Measurements from ENCODE around the gene RTL10. TPM values are rescaled to one million over a fixed set of nuclear protein-coding genes. Genes with fewer than 3 reads are reported as not detected.

The RTL10 gene
- total and polyA plus RNA-seq, 7 experiments from 2014 or later: 14.9 to 36.8 (median 20.8) TPM

GRCh38 chr22:19862619-19863246 lies 8.1 kb upstream of the RTL10 start:
- H3K36me3 Mint-ChIP-seq: peaks cover 0 to 6% (median 0%) of the 10 kb centered on the region in 5 donors
- no peak overlapping the region for H3K27ac ChIP-seq (ENCODE audit: low read depth, low read length)
- CTCF ChIA-PET: interaction anchor here (0.8 kb wide), 1 partner anchor 24 kb away, joined by 3 read pairs; no protein-coding TSS in a partner anchor
- no peaks in the 10 kb centered on the region for H3K36me3 ChIP-seq (ENCODE audit: control insufficient read depth in 2 of 3, insufficient read depth in 3 of 3, low read length in 3 of 3)
- no peak overlapping the region for H3K4me3 Mint-ChIP-seq
- no peak for ATAC-seq
- intact Hi-C loops (cut with micrococcal nuclease): no loop called here
- peaks cover 0 to 10% (median 0%) of the 10 kb centered on the region in 5 donors for H3K27me3 Mint-ChIP-seq
- H3K4me1 Mint-ChIP-seq: peaks cover 2 to 29% (median 26%) of the 10 kb centered on the region in 7 donors
- H3K9me3 Mint-ChIP-seq: no peaks in the 10 kb centered on the region
- POLR2A ChIA-PET: interaction anchor here (0.6 kb wide), 1 partner anchor 30 kb away, joined by 3 read pairs; no protein-coding TSS in a partner anchor
- H3K4me3 ChIP-seq (ENCODE audit: low read length): no peak overlapping the region
- no peaks in the 10 kb centered on the region for H3K4me1 ChIP-seq (ENCODE audit: control insufficient read depth in 2 of 2, insufficient read depth in 2 of 2, low read length in 2 of 2)
- no peak overlapping the region for H3K27ac Mint-ChIP-seq
- no peaks in the 10 kb centered on the region for H3K9me3 ChIP-seq (ENCODE audit: control insufficient read depth in 2 of 3, low read length in 3 of 3)
- no peaks in the 10 kb centered on the region for H3K27me3 ChIP-seq (ENCODE audit: control insufficient read depth in 2 of 2, insufficient read depth in 2 of 2, low read length in 2 of 2)
- no peak for DNase-seq

GRCh38 chr22:19859861-19860510 lies 5.3 kb upstream of the RTL10 start:
- POLR2A ChIA-PET: interaction anchor here (1.9 kb wide), 1 partner anchor 31 kb away, joined by 4 read pairs; no protein-coding TSS in a partner anchor

GRCh38 chr22:19857382-19857781 lies 2.7 kb upstream of the RTL10 start:
- CTCF ChIA-PET: no interaction called here
- Histone ChIP-seq H3K27ac (ENCODE audit: low read depth, low read length) (no peak overlapping the region), H3K9me3 (ENCODE audit: control insufficient read depth in 2 of 3, low read length in 3 of 3) (no peaks in the 10 kb centered on the region), H3K4me1 (ENCODE audit: control insufficient read depth in 2 of 2, insufficient read depth in 2 of 2, low read length in 2 of 2) (peaks cover 19 to 21% of the 10 kb centered on the region in 2 donors), H3K4me3 (ENCODE audit: low read length) (no peak overlapping the region), H3K27me3 (ENCODE audit: control insufficient read depth in 2 of 2, insufficient read depth in 2 of 2, low read length in 2 of 2) (no peaks in the 10 kb centered on the region), H3K36me3 (ENCODE audit: control insufficient read depth in 2 of 3, insufficient read depth in 3 of 3, low read length in 3 of 3) (peaks cover 0 to 9% (median 0%) of the 10 kb centered on the region in 3 experiments)
- no peak for ATAC-seq
- H3K4me3 Mint-ChIP-seq: peak overlapping the region in 5 of 10 donors; percentile 14 to 35 (median 25)
- POLR2A ChIA-PET: no interaction called here
- H3K27me3 Mint-ChIP-seq: no peaks in the 10 kb centered on the region
- intact Hi-C loops (cut with micrococcal nuclease): loop anchor here (5.0 to 10.0 kb wide), 3 partner anchors 100 to 1057 kb away; partner anchors contain the start of genes ARVCF (in 1 of the 2) and CRKL (in 1 of the 2)
- H3K9me3 Mint-ChIP-seq: no peaks in the 10 kb centered on the region
- peak overlapping the region; percentile 13 to 96 (median 90) for H3K27ac Mint-ChIP-seq
- H3K4me1 Mint-ChIP-seq: peaks cover 31 to 64% (median 55%) of the 10 kb centered on the region in 7 donors
- peaks cover 0 to 6% (median 0%) of the 10 kb centered on the region in 5 donors for H3K36me3 Mint-ChIP-seq
- DNase-seq: no peak

More at GRCh38 chr22:19859861-19860510, 5.3 kb upstream of the RTL10 start:
- H3K4me3 Mint-ChIP-seq: no peak overlapping the region
- H3K9me3 Mint-ChIP-seq: no peaks in the 10 kb centered on the region
- no peaks in the 10 kb centered on the region for H3K36me3 ChIP-seq (ENCODE audit: control insufficient read depth in 2 of 3, insufficient read depth in 3 of 3, low read length in 3 of 3)
- intact Hi-C loops (cut with micrococcal nuclease): loop anchor here (5.0 to 10.0 kb wide), 3 partner anchors 103 to 1055 kb away; partner anchors contain the start of genes ARVCF (in 1 of the 2) and CRKL (in 1 of the 2)
- H3K9me3 ChIP-seq (ENCODE audit: control insufficient read depth in 2 of 3, low read length in 3 of 3): no peaks in the 10 kb centered on the region
- no peaks in the 10 kb centered on the region for H3K27me3 ChIP-seq (ENCODE audit: control insufficient read depth in 2 of 2, insufficient read depth in 2 of 2, low read length in 2 of 2)
- H3K4me1 Mint-ChIP-seq: peaks cover 16 to 45% (median 37%) of the 10 kb centered on the region in 7 donors
- ATAC-seq (no peak), DNase-seq (no peak)
- H3K27ac Mint-ChIP-seq: peak overlapping the region in 7 of 9 donors; percentile 38 to 90 (median 68)
- CTCF ChIA-PET: no interaction called here
- peaks cover 0 to 3% (median 0%) of the 10 kb centered on the region in 5 donors for H3K27me3 Mint-ChIP-seq
- H3K4me1 ChIP-seq (ENCODE audit: control insufficient read depth in 2 of 2, insufficient read depth in 2 of 2, low read length in 2 of 2): peaks cover 7% of the 10 kb centered on the region in 2 donors
- H3K36me3 Mint-ChIP-seq: peaks cover 0 to 6% (median 0%) of the 10 kb centered on the region in 5 donors
- no peak overlapping the region for H3K4me3 ChIP-seq (ENCODE audit: low read length)
- H3K27ac ChIP-seq (ENCODE audit: low read depth, low read length): no peak overlapping the region

GRCh38 chr22:19855504-19856409 lies 1.1 kb upstream of the RTL10 start:
- peak overlapping the region; percentile 87 for H3K27ac ChIP-seq (ENCODE audit: low read depth, low read length)
- Mint-ChIP-seq H3K27me3 (no peaks in the 10 kb centered on the region), H3K4me3 (peak overlapping the region; percentile 94 to 99 (median 96)), H3K4me1 (peaks cover 32 to 72% (median 57%) of the 10 kb centered on the region in 7 donors), H3K9me3 (no peaks in the 10 kb centered on the region), H3K36me3 (peaks cover 0 to 8% (median 0%) of the 10 kb centered on the region in 5 donors), H3K27ac (peak overlapping the region; percentile 90 to 96 (median 93))
- DNase-seq: peak in 7 of 9 donors; percentile 35 to 66 (median 49)
- intact Hi-C loops (cut with micrococcal nuclease): loop anchor here (1.0 to 10.0 kb wide), 5 partner anchors 36 to 1059 kb away; partner anchors contain the start of genes ARVCF (in 1 of the 2), CRKL (in 1 of the 2) and TRMT2A (in 1 of the 2)
- CTCF ChIA-PET: interaction anchor here (0.7 to 1.7 kb wide), 5 partner anchors 11 to 54 kb away, joined by 3 to 9 read pairs (median 5); no protein-coding TSS in a partner anchor
- H3K36me3 ChIP-seq (ENCODE audit: control insufficient read depth in 2 of 3, insufficient read depth in 3 of 3, low read length in 3 of 3): peaks cover 0 to 26% (median 0%) of the 10 kb centered on the region in 3 experiments
- peak; percentile 11 for ATAC-seq
- POLR2A ChIA-PET: interaction anchor here (0.6 to 3.8 kb wide), 13 partner anchors 10 to 353 kb away, joined by 3 to 154 read pairs (median 4); no protein-coding TSS in a partner anchor
- no peaks in the 10 kb centered on the region for H3K9me3 ChIP-seq (ENCODE audit: control insufficient read depth in 2 of 3, low read length in 3 of 3)
- peak overlapping the region; percentile 64 for H3K4me3 ChIP-seq (ENCODE audit: low read length)
- no peaks in the 10 kb centered on the region for H3K27me3 ChIP-seq (ENCODE audit: control insufficient read depth in 2 of 2, insufficient read depth in 2 of 2, low read length in 2 of 2)
- peaks cover 19 to 21% of the 10 kb centered on the region in 2 donors for H3K4me1 ChIP-seq (ENCODE audit: control insufficient read depth in 2 of 2, insufficient read depth in 2 of 2, low read length in 2 of 2)

- ChIA-PET CTCF (interaction anchor here (1.2 to 1.7 kb wide), 2 partner anchors 38 to 87 kb away, joined by 3 to 6 read pairs; no protein-coding TSS in a partner anchor), POLR2A (interaction anchor here (0.6 to 3.8 kb wide), 10 partner anchors 9 to 89 kb away, joined by 3 to 154 read pairs (median 4); no protein-coding TSS in a partner anchor)
- Mint-ChIP-seq H3K27ac (peak overlapping the region; percentile 89 to 96 (median 92)), H3K36me3 (peaks cover 0 to 14% (median 0%) of the 10 kb centered on the region in 5 donors), H3K4me3 (peak overlapping the region; percentile 94 to 99 (median 96)), H3K27me3 (no peaks in the 10 kb centered on the region), H3K9me3 (no peaks in the 10 kb centered on the region), H3K4me1 (peaks cover 38 to 73% (median 62%) of the 10 kb centered on the region in 7 donors)
- ATAC-seq: peak; percentile 3
- Histone ChIP-seq H3K9me3 (ENCODE audit: control insufficient read depth in 2 of 3, low read length in 3 of 3) (no peaks in the 10 kb centered on the region), H3K4me3 (ENCODE audit: low read length) (peak overlapping the region; percentile 64), H3K36me3 (ENCODE audit: control insufficient read depth in 2 of 3, insufficient read depth in 3 of 3, low read length in 3 of 3) (peaks cover 0 to 40% (median 0%) of the 10 kb centered on the region in 3 experiments), H3K4me1 (ENCODE audit: control insufficient read depth in 2 of 2, insufficient read depth in 2 of 2, low read length in 2 of 2) (peaks cover 19 to 21% of the 10 kb centered on the region in 2 donors), H3K27me3 (ENCODE audit: control insufficient read depth in 2 of 2, insufficient read depth in 2 of 2, low read length in 2 of 2) (no peaks in the 10 kb centered on the region), H3K27ac (ENCODE audit: low read depth, low read length) (peak overlapping the region; percentile 87)
- intact Hi-C loops (cut with micrococcal nuclease): loop anchor here (1.0 to 10.0 kb wide), 4 partner anchors 10 to 1061 kb away; partner anchors contain the start of gene CRKL (in 1 of the 2)
- DNase-seq: peak in 6 of 9 donors; percentile 22 to 45 (median 30)
Observed at GRCh38 chr22:19853879-19854777, 546 bp downstream of the RTL10 start.
